ENCODE measurements around the gene PPP2R2C. TPM values are rescaled to one million over a fixed set of nuclear protein-coding genes. Genes with fewer than 3 reads are reported as not detected.

The PPP2R2C gene
- total and polyA plus RNA-seq, 9 of the 15 experiments (the other 6 are each of a cell fraction or from before 2014, with no cell fraction given), result 0.04 to 0.06 TPM; not detected in 7

- TF ChIP-seq SIX5 (IDR thresholded peaks at IDR 0.05; ENCODE audit: borderline replicate concordance in 1 of 2, insufficient read depth in 1 of 2, low read depth in 1 of 2, low read length in 2 of 2) (no peak), LEF1 (IDR thresholded peaks at IDR 0.05) (no peak)
These were observed 101.1 kb downstream of the PPP2R2C start (continued) for GRCh38 chr4:6371271-6371670.

- H3K9ac ChIP-seq (ENCODE audit: insufficient read depth in 1 of 2, low read depth in 2 of 2, low read length in 2 of 2), result no peak overlapping the region
- H3K79me2 ChIP-seq (ENCODE audit: control insufficient read depth, insufficient read depth, low read length), result no peaks in the 10 kb centered on the region
- TF ChIP-seq ZNF668 (CRISPR knock-in tag; IDR thresholded peaks at IDR 0.05) (no peak), PPARD (CRISPR knock-in tag; IDR thresholded peaks at IDR 0.05) (no peak), TAF15 (IDR thresholded peaks at IDR 0.05; ENCODE audit: low read depth, low read length) (no peak), RBM25 (IDR thresholded peaks at IDR 0.05; ENCODE audit: low read depth, low read length, severe bottlenecking) (peak; percentile 32), NR2F6 (CRISPR knock-in tag; IDR thresholded peaks at IDR 0.05) (no peak)
- FAIRE-seq (no peak), ATAC-seq (no peak), DNase-seq (ENCODE audit: extremely low read depth in 1 of 4, low spot score in 3 of 4) (peak in 2 of 4 experiments; percentile 35 to 40)
- no peaks in the 10 kb centered on the region for H3K36me3 ChIP-seq (ENCODE audit: control insufficient read depth, insufficient read depth, low read length)
- peaks cover 11% of the 10 kb centered on the region for H4K20me1 ChIP-seq (replicated peaks; ENCODE audit: control insufficient read depth, insufficient read depth, low read length)
- H3K27ac ChIP-seq (ENCODE audit: extremely low read depth, low read depth, low read length), result no peak overlapping the region
- no peak overlapping the region for H3K4me3 ChIP-seq
- no peaks in the 10 kb centered on the region; a peak in 1 of 5 replicates for H3K4me1 ChIP-seq (replicated peaks in 1 of 2; ENCODE audit: control insufficient read depth in 2 of 2, insufficient read depth in 2 of 2, low read length in 2 of 2)
- H2AFZ ChIP-seq (ENCODE audit: low read depth, low read length), result no peak overlapping the region
- ChIA-PET CTCF (ENCODE audit: low intra/inter-chr PET ratio) (no interaction called here), POLR2A (no interaction called here)
- no peak overlapping the region for H3K4me2 ChIP-seq (ENCODE audit: insufficient read depth, low read length)
- peaks cover 5% of the 10 kb centered on the region for H3K9me1 ChIP-seq (ENCODE audit: control insufficient read depth, insufficient read depth, low read length)
- BruUV-seq (replicated peaks), result no TSS peak
- intact Hi-C loops (cut with micrococcal nuclease), result no loop called here
- in situ Hi-C loops (cut with MboI), result no loop called here
- peaks cover 14 to 77% of the 10 kb centered on the region in 2 experiments; a peak in 4 of 5 replicates for H3K27me3 ChIP-seq (ENCODE audit: control insufficient read depth in 2 of 2, insufficient read depth in 2 of 2, low read length in 2 of 2)
- WGBS (ENCODE audit: insufficient coverage, low coverage, missing lambda C conversion rate), result 0% methylated on average over 17 of the region's 17 CpGs
- no peaks in the 10 kb centered on the region; the same call in 1 of the 2 replicates for H3K9me3 ChIP-seq (replicated peaks; ENCODE audit: control insufficient read depth, insufficient read depth, low read depth, low read length)
These were observed 102.3 kb downstream of the PPP2R2C start for GRCh38 chr4:6369924-6370645.
